Measurements from ENCODE around the gene NEUROD2.

DNA sequence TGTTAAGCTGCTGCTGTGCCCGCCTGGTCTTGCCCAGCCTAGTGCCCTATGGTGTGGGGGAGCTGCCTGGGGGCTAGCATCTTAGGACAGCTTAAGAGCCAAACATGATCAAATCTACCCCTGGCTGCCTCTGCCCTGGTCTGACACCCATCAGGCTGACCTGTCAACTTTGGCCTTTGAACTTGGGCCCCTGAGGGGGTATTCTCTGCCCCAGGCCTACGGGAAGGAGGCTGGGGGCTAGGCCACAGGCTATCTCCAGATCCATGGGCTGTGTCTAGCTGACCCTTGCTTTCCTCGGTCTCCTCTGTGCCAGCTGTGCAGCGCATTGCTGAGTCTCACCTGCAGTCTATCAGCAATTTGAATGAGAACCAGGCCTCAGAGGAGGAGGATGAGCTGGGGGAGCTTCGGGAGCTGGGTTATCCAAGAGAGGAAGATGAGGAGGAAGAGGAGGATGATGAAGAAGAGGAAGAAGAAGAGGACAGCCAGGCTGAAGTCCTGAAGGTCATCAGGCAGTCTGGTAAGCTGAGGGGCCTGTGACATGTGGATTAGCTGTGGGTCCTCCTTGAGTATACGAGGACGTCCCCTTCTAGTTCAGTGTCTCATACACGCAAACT, 26.0 kb upstream of the NEUROD2 start:
- TF ChIP-seq, protein P1, sequence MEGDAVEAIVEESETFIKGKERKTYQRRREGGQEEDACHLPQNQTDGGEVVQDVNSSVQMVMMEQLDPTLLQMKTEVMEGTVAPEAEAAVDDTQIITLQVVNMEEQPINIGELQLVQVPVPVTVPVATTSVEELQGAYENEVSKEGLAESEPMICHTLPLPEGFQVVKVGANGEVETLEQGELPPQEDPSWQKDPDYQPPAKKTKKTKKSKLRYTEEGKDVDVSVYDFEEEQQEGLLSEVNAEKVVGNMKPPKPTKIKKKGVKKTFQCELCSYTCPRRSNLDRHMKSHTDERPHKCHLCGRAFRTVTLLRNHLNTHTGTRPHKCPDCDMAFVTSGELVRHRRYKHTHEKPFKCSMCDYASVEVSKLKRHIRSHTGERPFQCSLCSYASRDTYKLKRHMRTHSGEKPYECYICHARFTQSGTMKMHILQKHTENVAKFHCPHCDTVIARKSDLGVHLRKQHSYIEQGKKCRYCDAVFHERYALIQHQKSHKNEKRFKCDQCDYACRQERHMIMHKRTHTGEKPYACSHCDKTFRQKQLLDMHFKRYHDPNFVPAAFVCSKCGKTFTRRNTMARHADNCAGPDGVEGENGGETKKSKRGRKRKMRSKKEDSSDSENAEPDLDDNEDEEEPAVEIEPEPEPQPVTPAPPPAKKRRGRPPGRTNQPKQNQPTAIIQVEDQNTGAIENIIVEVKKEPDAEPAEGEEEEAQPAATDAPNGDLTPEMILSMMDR (IDR thresholded peaks at IDR 0.05): no peak
- no peak for TF ChIP-seq POLR2A (IDR thresholded peaks at IDR 0.05)

Data from thyroid gland (tissue), 4 donors.